Psoas muscle (tissue), 8 donors: ENCODE results near the gene RPL18. TPM values are rescaled to one million over a fixed set of nuclear protein-coding genes. Genes with fewer than 3 reads are reported as not detected.

ENCODE experiments used
- ATAC-seq, 4 donors: fragments of 200-7000 bp; cut with Tn5 transposase; one replicate each; pipeline ENCODE4 v1.9.1; 2020; ENCODE audit warnings: moderate library complexity in 3 of 4, mild to moderate bottlenecking in 2 of 4
- DNase-seq, 2 donors: peaks; one replicate each; pipeline ENCODE4 v3.0.0-alpha.2; 2020
- H3K27ac ChIP-seq: fragments of 200-600 bp; one replicate; pipeline ENCODE4 v1.8.0; 2022
- H3K27me3 ChIP-seq, 3 donors: fragments of 200-600 bp in 1 of 3; one replicate each; pipeline versions ENCODE4 v1.6.1 to v1.8.0; 2013 to 2022; ENCODE audit warnings: low read length in 2 of 3, mild to moderate bottlenecking in 2 of 3, moderate library complexity in 1 of 3; ENCODE audit not compliant: insufficient read depth in 3 of 3
- H3K36me3 ChIP-seq, 2 donors: fragments of 200-600 bp in 1 of 2; one replicate each; pipeline versions ENCODE4 v1.6.1 to v1.8.0; 2013 to 2022; ENCODE audit warnings: low read depth in 1 of 2, mild to moderate bottlenecking in 1 of 2, moderate library complexity in 1 of 2; ENCODE audit not compliant: insufficient read depth in 1 of 2
- H3K4me1 ChIP-seq: fragments of 200-600 bp; one replicate; pipeline ENCODE4 v1.8.0; 2022
- H3K4me3 ChIP-seq: fragments of 200-600 bp; one replicate; pipeline ENCODE4 v1.8.0; 2022; ENCODE audit warnings: mild to moderate bottlenecking
- H3K9me3 ChIP-seq: fragments of 200-600 bp; one replicate; pipeline ENCODE4 v1.8.0; 2022
- WGBS, 3 donors: extraction: QIAGEN DNeasy Blood & Tissue Kit; methylation state at CpG; one replicate each; pipeline versions ENCODE4 v1.1.6 to v1.1.7; 2013; 5-methylcytosine and 5-hydroxymethylcytosine counted together
- intact Hi-C, 2 donors: fragments of 100-400 bp; cut with DNase I; formaldehyde crosslinking; loops; one replicate each; pipeline versions ENCODE4 v1.11.0 to v1.14.2; 2022
- polyA plus RNA-seq, 3 donors: library from polyadenylated mRNA; stranded (reverse); fragments of 200-250 nt; gene quantifications; one replicate each; pipeline ENCODE4 v1.2.3, GENCODE V29; 2013
- total RNA-seq, 4 donors: library from RNA; stranded (reverse); fragmentation: NEBNext Ultra II Directional in 2 of 4; extraction: Animal tissue kit (Norgen Biotek cat#: 25700) in 2 of 4; gene quantifications; one replicate each; pipeline versions ENCODE4 v1.2.1 to v1.2.4, GENCODE V29; 2021 to 2023
- TF ChIP-seq, protein P1 (sequence below): fragments of 200-600 bp; IDR thresholded peaks from one replicate; pipeline ENCODE4 v1.8.0; 2022; ENCODE audit warnings: antibody characterized with exemption
- donor health status: healthy with polysubstance abuse.
- donor health status: DM: no; HTN: no; CAD: no; lungs with moderate emphysema.
- donor health status: Bipolar disorder and iron deficiency.
- donor health status: healthy.
- donor health status: DM: yes; HTN: yes; CAD: no.
- donor health status: DM: no; HTN: no; CAD: no.
- donor health status: DM: no; HTN: no; CAD: no.
- donor health status: DM: yes; HTN: yes; CAD: no.

The RPL18 gene
- total and polyA plus RNA-seq, 7 donors = 506 to 1,745 (median 730) TPM

DNA sequence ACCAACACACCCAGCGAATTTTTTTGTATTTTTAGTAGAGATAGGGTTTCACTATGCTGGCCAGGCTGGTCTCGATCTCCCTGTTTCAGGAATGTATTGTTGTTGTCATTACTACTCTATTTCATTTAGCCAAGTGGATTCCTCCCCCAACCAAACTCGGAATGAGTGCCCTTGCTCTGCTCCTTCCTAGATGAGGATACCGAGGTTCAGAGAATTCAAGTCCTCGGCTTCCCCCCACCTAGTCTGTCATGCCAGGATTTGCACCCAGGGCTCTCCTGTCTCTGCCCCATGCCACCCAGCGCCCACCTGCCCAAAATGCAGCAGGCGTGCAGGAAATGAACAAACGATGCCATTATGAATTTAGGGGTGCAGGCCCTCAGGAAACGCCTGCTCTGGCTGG, 16.0 kb downstream of the RPL18 start:
- TF ChIP-seq, protein P1, sequence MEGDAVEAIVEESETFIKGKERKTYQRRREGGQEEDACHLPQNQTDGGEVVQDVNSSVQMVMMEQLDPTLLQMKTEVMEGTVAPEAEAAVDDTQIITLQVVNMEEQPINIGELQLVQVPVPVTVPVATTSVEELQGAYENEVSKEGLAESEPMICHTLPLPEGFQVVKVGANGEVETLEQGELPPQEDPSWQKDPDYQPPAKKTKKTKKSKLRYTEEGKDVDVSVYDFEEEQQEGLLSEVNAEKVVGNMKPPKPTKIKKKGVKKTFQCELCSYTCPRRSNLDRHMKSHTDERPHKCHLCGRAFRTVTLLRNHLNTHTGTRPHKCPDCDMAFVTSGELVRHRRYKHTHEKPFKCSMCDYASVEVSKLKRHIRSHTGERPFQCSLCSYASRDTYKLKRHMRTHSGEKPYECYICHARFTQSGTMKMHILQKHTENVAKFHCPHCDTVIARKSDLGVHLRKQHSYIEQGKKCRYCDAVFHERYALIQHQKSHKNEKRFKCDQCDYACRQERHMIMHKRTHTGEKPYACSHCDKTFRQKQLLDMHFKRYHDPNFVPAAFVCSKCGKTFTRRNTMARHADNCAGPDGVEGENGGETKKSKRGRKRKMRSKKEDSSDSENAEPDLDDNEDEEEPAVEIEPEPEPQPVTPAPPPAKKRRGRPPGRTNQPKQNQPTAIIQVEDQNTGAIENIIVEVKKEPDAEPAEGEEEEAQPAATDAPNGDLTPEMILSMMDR = no peak
- no peak for DNase-seq
- intact Hi-C loops = no loop called here
- Histone ChIP-seq H3K27ac (no peak overlapping the region), H3K36me3 (no peaks in the 10 kb centered on the region), H3K4me3 (no peak overlapping the region), H3K27me3 (peaks cover 0 to 4% (median 0%) of the 10 kb centered on the region in 3 donors), H3K4me1 (no peaks in the 10 kb centered on the region), H3K9me3 (no peaks in the 10 kb centered on the region)
- 73 to 83% (median 77%) methylated on average over 9 of the region's 9 CpGs for WGBS, 3 donors
- no peak for ATAC-seq

DNA sequence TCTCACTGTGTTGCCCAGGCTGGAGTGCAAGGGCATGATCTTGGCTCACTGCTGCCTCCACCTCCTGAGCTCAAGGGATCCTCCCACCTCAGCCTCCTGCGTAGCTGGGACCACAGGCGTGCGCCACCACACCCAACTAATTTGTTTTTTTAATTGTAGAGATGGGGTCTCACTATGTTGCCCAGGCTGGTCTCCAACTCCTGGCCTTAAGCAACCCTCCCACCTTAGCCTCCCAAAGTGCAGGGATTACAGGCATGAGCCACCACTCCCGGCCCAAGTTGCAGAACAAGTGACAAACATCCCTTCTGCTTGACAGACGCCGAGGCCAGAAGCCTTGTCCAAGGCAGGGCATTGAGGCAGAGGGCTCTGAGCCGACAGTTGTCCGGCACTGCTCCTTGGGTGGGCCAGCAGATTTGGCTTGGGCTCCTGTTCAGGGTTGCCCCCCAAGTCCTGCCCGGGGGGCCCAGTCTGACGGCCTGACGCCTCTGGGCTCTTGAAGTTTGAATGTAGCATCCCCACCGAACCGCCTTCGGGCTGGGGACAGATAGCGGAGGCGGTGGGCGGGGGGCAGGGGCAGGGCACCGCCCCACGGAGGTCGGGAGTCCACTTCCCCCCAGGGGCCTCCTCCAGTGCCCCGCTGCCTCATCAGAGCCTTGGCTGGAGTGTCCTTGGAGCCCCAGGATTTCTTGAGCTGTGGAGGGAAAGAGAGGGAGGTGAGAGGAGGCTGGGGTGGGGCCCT, 18.1 kb downstream of the RPL18 start:
- Histone ChIP-seq H3K9me3 (no peaks in the 10 kb centered on the region), H3K27me3 (peaks cover 0 to 4% (median 0%) of the 10 kb centered on the region in 3 donors), H3K4me1 (no peaks in the 10 kb centered on the region), H3K36me3 (no peaks in the 10 kb centered on the region), H3K27ac (no peak overlapping the region), H3K4me3 (no peak overlapping the region)
- DNase-seq (no peak), ATAC-seq (no peak)
- intact Hi-C loops = no loop called here
- WGBS, 3 donors = 84 to 87% (median 85%) methylated on average over 20 to 21 of the region's 21 CpGs
- TF ChIP-seq, protein P1 = no peak

DNA sequence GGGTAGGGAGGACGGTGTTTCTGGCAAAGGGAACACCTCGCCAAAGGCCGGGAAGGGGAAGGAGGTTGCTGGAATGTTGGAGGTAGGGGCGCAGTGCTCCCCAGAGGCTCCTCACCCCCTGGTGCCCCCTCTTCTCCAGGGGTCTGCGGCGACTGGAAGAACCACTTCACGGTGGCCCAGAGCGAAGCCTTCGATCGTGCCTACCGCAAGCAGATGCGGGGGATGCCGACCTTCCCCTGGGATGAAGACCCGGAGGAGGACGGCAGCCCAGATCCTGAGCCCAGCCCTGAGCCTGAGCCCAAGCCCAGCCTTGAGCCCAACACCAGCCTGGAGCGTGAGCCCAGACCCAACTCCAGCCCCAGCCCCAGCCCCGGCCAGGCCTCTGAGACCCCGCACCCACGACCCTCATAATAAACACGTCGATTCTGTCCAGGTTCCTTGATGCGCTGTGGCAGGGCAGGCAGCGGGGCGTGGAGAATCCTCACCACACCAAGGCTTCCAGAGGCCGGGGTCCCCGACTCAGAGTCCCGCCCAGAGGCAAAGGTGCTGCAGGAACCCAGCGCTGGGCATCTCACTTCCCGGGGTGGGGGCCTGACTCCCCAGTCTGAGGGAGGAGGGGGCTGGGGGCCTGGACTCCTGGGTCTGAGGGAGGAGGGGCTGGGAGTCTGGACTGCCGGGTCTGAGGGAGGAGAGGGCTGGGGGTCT, 19.8 kb downstream of the RPL18 start:
- 59 to 67% (median 64%) methylated on average over 27 to 30 of the region's 30 CpGs for WGBS, 3 donors
- H3K36me3 ChIP-seq = no peaks in the 10 kb centered on the region
- TF ChIP-seq, protein P1 = no peak
- intact Hi-C loops = no loop called here
- ATAC-seq (no peak), DNase-seq (no peak)
- no peak overlapping the region for H3K27ac ChIP-seq
- H3K4me1 ChIP-seq = no peaks in the 10 kb centered on the region
- H3K27me3 ChIP-seq = peaks cover 0 to 4% (median 0%) of the 10 kb centered on the region in 3 donors
- no peak overlapping the region for H3K4me3 ChIP-seq
- H3K9me3 ChIP-seq = no peaks in the 10 kb centered on the region

DNA sequence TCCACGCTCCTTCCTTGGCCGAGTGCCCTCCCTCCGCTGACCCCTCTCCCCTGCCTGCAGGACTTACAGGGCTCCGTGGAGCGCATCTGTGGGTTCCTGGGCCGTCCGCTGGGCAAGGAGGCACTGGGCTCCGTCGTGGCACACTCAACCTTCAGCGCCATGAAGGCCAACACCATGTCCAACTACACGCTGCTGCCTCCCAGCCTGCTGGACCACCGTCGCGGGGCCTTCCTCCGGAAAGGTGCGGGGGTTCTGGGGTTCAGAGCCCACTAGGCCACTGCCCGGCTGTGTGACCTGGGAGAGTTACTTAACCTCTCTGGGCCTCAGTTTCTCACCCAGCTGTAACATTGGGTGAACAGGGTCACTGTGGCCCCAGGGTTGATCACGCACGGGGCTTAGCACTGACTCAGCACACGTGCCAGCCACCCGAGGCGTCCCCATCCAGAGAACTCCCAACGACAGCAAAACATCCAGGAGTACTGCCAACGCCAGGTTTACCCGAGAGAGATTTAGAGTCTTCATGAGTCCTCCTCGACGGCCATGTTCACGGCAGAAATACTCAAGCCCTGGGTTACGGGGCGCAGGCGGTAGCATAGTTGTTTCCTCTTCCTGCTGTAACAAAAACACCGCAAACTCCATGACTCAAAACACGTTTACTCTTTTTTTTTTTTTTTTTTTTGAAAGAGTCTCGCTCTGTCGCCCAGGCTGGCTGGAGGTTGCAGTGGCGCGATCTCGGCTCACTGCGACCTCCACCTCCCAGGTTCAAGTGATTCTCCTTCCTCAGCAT, 22.1 kb downstream of the RPL18 start:
- H3K27ac ChIP-seq = no peak overlapping the region
- TF ChIP-seq, protein P1 = no peak
- no peaks in the 10 kb centered on the region for H3K36me3 ChIP-seq
- H3K9me3 ChIP-seq = no peaks in the 10 kb centered on the region
- H3K27me3 ChIP-seq = peaks cover 0 to 4% (median 0%) of the 10 kb centered on the region in 3 donors
- no peak overlapping the region for H3K4me3 ChIP-seq
- ATAC-seq (no peak), DNase-seq (no peak)
- 75 to 80% (median 79%) methylated on average over 39 of the region's 39 CpGs for WGBS, 3 donors
- intact Hi-C loops = no loop called here
- H3K4me1 ChIP-seq = no peaks in the 10 kb centered on the region
